Measurements from ENCODE around the gene AUH.

AUH gene

GRCh38 chr9:91243029-91243428 lies 118.7 kb downstream of the AUH start:
- DNase-seq = no peak

- DNase-seq = no peak
These were observed 119.8 kb downstream of the AUH start for GRCh38 chr9:91241909-91242308.

GRCh38 chr9:91240596-91241165 lies 121.0 kb downstream of the AUH start:
- no peak for DNase-seq

GRCh38 chr9:91239367-91240111 lies 122.2 kb downstream of the AUH start:
- peak; percentile 4 to 24 for DNase-seq

- no peak for DNase-seq
These were observed 127.2 kb downstream of the AUH start for GRCh38 chr9:91234523-91234922.

- no peak for DNase-seq
These were observed 130.1 kb downstream of the AUH start for GRCh38 chr9:91231619-91232018.

GRCh38 chr9:91223000-91223399 lies 138.7 kb downstream of the AUH start:
- DNase-seq = no peak

GRCh38 chr9:91222457-91222856 lies 139.3 kb downstream of the AUH start:
- no peak for DNase-seq

- no peak for DNase-seq
These were observed 140.4 kb downstream of the AUH start for GRCh38 chr9:91221332-91221731.

GRCh38 chr9:91220491-91221135 lies 141.1 kb downstream of the AUH start:
- DNase-seq = no peak

GRCh38 chr9:91220021-91220420 lies 141.7 kb downstream of the AUH start:
- no peak for DNase-seq

GRCh38 chr9:91219557-91219956 lies 142.2 kb downstream of the AUH start:
- DNase-seq = no peak

GRCh38 chr9:91217388-91217787 lies 144.3 kb downstream of the AUH start:
- DNase-seq = no peak

GRCh38 chr9:91214867-91215266 lies 146.9 kb downstream of the AUH start:
- no peak for DNase-seq

- no peak for DNase-seq
These were observed 147.6 kb downstream of the AUH start for GRCh38 chr9:91214086-91214485.

GRCh38 chr9:91212596-91213243 lies 149.0 kb downstream of the AUH start:
- DNase-seq = no peak

- DNase-seq = no peak
These were observed 149.8 kb downstream of the AUH start for GRCh38 chr9:91211919-91212318.

- DNase-seq = no peak
These were observed 150.3 kb downstream of the AUH start for GRCh38 chr9:91211414-91211813.

- DNase-seq = no peak
These were observed 151.4 kb downstream of the AUH start for GRCh38 chr9:91210318-91210717.

- DNase-seq = peak; percentile 53 to 71
These were observed 152.9 kb downstream of the AUH start for GRCh38 chr9:91208837-91209236.

GRCh38 chr9:91208419-91208745 lies 153.3 kb downstream of the AUH start:
- no peak for DNase-seq

GRCh38 chr9:91207729-91208418 lies 153.8 kb downstream of the AUH start:
- DNase-seq = peak; percentile 61 to 85

- peak in 1 of 2 donors; percentile 54 for DNase-seq
These were observed 154.4 kb downstream of the AUH start for GRCh38 chr9:91207397-91207728.

Data from inflammatory macrophage (primary cell).